K562 (cell line): Measurements from ENCODE around the gene SART1. TPM values are rescaled to one million over a fixed set of nuclear protein-coding genes. Genes with fewer than 3 reads are reported as not detected.

Experiments used
- BRD9 ChIP-seq: fragments of 450-650 bp; IDR thresholded peaks from 2 replicates; pipeline ENCODE4 v1.6.1; 2018; ENCODE audit warnings: low read depth; ENCODE audit not compliant: partially characterized antibody
- EP400 ChIP-seq: fragments of 450-650 bp; IDR thresholded peaks from 2 replicates; pipeline ENCODE4 v1.6.1; 2017; ENCODE audit warnings: antibody characterized with exemption, mild to moderate bottlenecking, moderate library complexity
- FOXJ2 ChIP-seq: fragments of 200-800 bp; sonication (Bioruptor generic); IDR thresholded peaks from 2 replicates; pipeline ENCODE4 v1.6.1; 2016; ENCODE audit warnings: missing genetic modification characterization, missing compliant biosample characterization
- HCFC1 ChIP-seq: IDR thresholded peaks from 2 replicates; pipeline ENCODE4 v1.6.1; 2012; ENCODE audit warnings: low read depth, low read length, improper control_type of control experiment
- HNRNPK ChIP-seq: fragments of 200-400 bp; formaldehyde crosslinking; IDR thresholded peaks from one replicate; pipeline ENCODE4 v1.6.1; 2018; ENCODE audit warnings: mild to moderate bottlenecking, low read depth, low read length; ENCODE audit not compliant: poor library complexity, severe bottlenecking
- L3MBTL2 ChIP-seq: fragments of 450-650 bp; IDR thresholded peaks from 2 replicates; pipeline ENCODE4 v1.6.1; 2016; ENCODE audit warnings: mild to moderate bottlenecking, moderate library complexity
- MEIS2 ChIP-seq: fragments of 450-650 bp; IDR thresholded peaks from 2 replicates; pipeline ENCODE4 v1.6.1; 2014; ENCODE audit warnings: mild to moderate bottlenecking; ENCODE audit not compliant: partially characterized antibody
- MIER1 ChIP-seq: fragments of 450-650 bp; IDR thresholded peaks from 2 replicates; pipeline ENCODE4 v1.6.1; 2016; ENCODE audit warnings: antibody characterized with exemption, mild to moderate bottlenecking, low read depth
- RBBP5 ChIP-seq: fragments of 200-600 bp; sonication (generic); IDR thresholded peaks from 2 replicates; pipeline ENCODE4 v1.6.1; 2012; ENCODE audit warnings: borderline replicate concordance, mild to moderate bottlenecking, low read length, control low read depth, inconsistent platforms; ENCODE audit not compliant: insufficient read depth, poor library complexity, severe bottlenecking
- RCOR1 ChIP-seq, 2 experiments: IDR thresholded peaks; 2 replicates each; pipeline ENCODE4 v1.6.1; 2012; ENCODE audit warnings: low read depth in 2 of 2, low read length in 2 of 2, borderline replicate concordance in 1 of 2, improper control_type of control experiment in 1 of 2
- ZBTB17 ChIP-seq: fragments of 450-650 bp; formaldehyde crosslinking; IDR thresholded peaks from 2 replicates; pipeline ENCODE4 v1.4.0; 2020; ENCODE audit warnings: mild to moderate bottlenecking
- ZFX ChIP-seq: sonication (generic); formaldehyde crosslinking; IDR thresholded peaks from 2 replicates; pipeline ENCODE4 v1.8.0; 2022; ENCODE audit warnings: mild to moderate bottlenecking, missing genetic modification reagents, moderate library complexity
- ZNF3 ChIP-seq: fragments of 250-450 bp; sonication (Bioruptor Pico); IDR thresholded peaks from 2 replicates; pipeline ENCODE4 v1.5.0; 2021; ENCODE audit warnings: mild to moderate bottlenecking, moderate library complexity
- polyA plus RNA-seq, 8 experiments: library from polyadenylated mRNA; depleted of rRNA in 4 of 8; stranded (reverse) in 5 of 8; unstranded in 3 of 8; fragments of >200 nt; fragmentation: Nextera tagmentation in 2 of 8; fragmentation: Illumina TruSeq in 1 of 8; extraction: Ambion mirVana in 2 of 8; extraction: Trizol in 1 of 8; gene quantifications; 2 replicates each; pipeline versions ENCODE4 v1.2.1 to v1.2.3, GENCODE V29; 2011 to 2014; ENCODE audit warnings: inconsistent platforms in 1 of 8, missing spikeins in 1 of 8
- total RNA-seq, 7 experiments: library from RNA; depleted of rRNA in 6 of 7; stranded (reverse); fragments of >200 nt in 6 of 7; fragmentation: Illumina TruSeq in 2 of 7; extraction: Trizol in 2 of 7; gene quantifications; 2 replicates each; pipeline versions ENCODE4 v1.2.1 to v1.2.3, GENCODE V29; 2011 to 2021; ENCODE audit warnings: low replicate concordance in 1 of 7
- TF ChIP-seq, protein P1 (sequence below), 2 experiments: fragments of 150-350 bp in 1 of 2; IDR thresholded peaks; 2 replicates each; pipeline ENCODE4 v1.6.1; 2012 to 2016; ENCODE audit warnings: low read depth in 2 of 2, low read length in 2 of 2, mild to moderate bottlenecking in 1 of 2, moderate library complexity in 1 of 2
- TF ChIP-seq, protein P2 (sequence below): sonication (generic); formaldehyde crosslinking; IDR thresholded peaks from 2 replicates; pipeline ENCODE4 v1.8.0; 2022; ENCODE audit warnings: missing genetic modification reagents, mild to moderate bottlenecking, moderate library complexity, borderline replicate concordance
- TF ChIP-seq, protein P3 (sequence below): fragments of 450-650 bp; formaldehyde crosslinking; IDR thresholded peaks from 2 replicates; pipeline ENCODE4 v1.4.0; 2022; ENCODE audit warnings: mild to moderate bottlenecking, moderate library complexity
- TF ChIP-seq, protein P4 (sequence below): sonication (generic); formaldehyde crosslinking; IDR thresholded peaks from 2 replicates; pipeline ENCODE4 v1.8.1; 2023; ENCODE audit warnings: missing genetic modification reagents, mild to moderate bottlenecking, borderline replicate concordance

The SART1 gene
- total and polyA plus RNA-seq, 9 of the 15 experiments (the other 6 are each of a cell fraction or from before 2014, with no cell fraction given), result 4.8 to 84.1 (median 31.7) TPM

DNA sequence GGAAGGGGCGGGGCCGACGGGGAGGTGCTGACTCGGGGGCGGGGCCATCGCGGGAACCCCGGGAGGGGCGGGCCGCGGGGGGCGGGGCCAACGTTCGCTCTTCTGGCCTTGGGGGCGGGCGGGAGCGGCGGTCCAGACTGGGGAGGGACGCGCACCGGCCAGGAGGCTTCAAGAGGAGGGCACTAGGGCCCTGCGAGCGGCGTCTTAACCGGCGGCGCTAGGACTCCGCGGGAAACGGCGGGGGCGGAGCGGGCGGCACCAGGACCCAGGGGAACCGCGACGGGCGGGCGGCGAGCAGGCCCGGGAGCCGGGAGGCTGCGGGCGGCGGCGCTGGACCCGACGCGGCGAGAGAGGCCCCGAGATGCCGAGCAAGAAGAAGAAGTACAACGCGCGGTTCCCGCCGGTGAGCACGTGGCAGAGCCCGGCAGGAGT, 42.4 kb upstream of the SART1 start, which contains the start of gene DRAP1 (continued):
- TF ChIP-seq, protein P1, sequence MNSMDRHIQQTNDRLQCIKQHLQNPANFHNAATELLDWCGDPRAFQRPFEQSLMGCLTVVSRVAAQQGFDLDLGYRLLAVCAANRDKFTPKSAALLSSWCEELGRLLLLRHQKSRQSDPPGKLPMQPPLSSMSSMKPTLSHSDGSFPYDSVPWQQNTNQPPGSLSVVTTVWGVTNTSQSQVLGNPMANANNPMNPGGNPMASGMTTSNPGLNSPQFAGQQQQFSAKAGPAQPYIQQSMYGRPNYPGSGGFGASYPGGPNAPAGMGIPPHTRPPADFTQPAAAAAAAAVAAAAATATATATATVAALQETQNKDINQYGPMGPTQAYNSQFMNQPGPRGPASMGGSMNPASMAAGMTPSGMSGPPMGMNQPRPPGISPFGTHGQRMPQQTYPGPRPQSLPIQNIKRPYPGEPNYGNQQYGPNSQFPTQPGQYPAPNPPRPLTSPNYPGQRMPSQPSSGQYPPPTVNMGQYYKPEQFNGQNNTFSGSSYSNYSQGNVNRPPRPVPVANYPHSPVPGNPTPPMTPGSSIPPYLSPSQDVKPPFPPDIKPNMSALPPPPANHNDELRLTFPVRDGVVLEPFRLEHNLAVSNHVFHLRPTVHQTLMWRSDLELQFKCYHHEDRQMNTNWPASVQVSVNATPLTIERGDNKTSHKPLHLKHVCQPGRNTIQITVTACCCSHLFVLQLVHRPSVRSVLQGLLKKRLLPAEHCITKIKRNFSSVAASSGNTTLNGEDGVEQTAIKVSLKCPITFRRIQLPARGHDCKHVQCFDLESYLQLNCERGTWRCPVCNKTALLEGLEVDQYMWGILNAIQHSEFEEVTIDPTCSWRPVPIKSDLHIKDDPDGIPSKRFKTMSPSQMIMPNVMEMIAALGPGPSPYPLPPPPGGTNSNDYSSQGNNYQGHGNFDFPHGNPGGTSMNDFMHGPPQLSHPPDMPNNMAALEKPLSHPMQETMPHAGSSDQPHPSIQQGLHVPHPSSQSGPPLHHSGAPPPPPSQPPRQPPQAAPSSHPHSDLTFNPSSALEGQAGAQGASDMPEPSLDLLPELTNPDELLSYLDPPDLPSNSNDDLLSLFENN (IDR thresholded peaks at IDR 0.05; ENCODE audit: low read depth in 2 of 2, low read length in 2 of 2), result peak; percentile 66 to 77; a peak in 2 of 4 replicates
- no peak for TF ChIP-seq MIER1
- TF ChIP-seq FOXJ2 (tag), result peak; percentile 78
- TF ChIP-seq HNRNPK, result peak; percentile 40
- TF ChIP-seq, protein P2, sequence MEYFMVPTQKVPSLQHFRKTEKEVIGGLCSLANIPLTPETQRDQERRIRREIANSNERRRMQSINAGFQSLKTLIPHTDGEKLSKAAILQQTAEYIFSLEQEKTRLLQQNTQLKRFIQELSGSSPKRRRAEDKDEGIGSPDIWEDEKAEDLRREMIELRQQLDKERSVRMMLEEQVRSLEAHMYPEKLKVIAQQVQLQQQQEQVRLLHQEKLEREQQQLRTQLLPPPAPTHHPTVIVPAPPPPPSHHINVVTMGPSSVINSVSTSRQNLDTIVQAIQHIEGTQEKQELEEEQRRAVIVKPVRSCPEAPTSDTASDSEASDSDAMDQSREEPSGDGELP (CRISPR knock-in tag), result peak; percentile 80
- peak; percentile 88 for TF ChIP-seq ZBTB17 (CRISPR knock-in tag)
- TF ChIP-seq ZNF3 (CRISPR knock-in tag), result no peak
- TF ChIP-seq RBBP5, result peak; percentile 76
- peak; percentile 70 for TF ChIP-seq L3MBTL2
- TF ChIP-seq, protein P3, sequence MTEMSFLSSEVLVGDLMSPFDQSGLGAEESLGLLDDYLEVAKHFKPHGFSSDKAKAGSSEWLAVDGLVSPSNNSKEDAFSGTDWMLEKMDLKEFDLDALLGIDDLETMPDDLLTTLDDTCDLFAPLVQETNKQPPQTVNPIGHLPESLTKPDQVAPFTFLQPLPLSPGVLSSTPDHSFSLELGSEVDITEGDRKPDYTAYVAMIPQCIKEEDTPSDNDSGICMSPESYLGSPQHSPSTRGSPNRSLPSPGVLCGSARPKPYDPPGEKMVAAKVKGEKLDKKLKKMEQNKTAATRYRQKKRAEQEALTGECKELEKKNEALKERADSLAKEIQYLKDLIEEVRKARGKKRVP (CRISPR knock-in tag), result 0 out of 2 replicates have a peak, but pooled peaks have one; percentile 44
- TF ChIP-seq HCFC1, result peak; percentile 60; the same call in 1 of the 2 replicates
- TF ChIP-seq ZFX (CRISPR knock-in tag), result peak; percentile 6; the same call in 1 of the 2 replicates
- TF ChIP-seq EP400, result peak; percentile 54; the same call in 1 of the 2 replicates
- TF ChIP-seq MEIS2, result peak; percentile 19
- TF ChIP-seq RCOR1 (IDR thresholded peaks at IDR 0.05; ENCODE audit: borderline replicate concordance in 1 of 2, low read depth in 2 of 2, low read length in 2 of 2), result peak in 1 of 2 experiments; percentile 67; a peak in 2 of 4 replicates
- TF ChIP-seq BRD9, result no peak
- TF ChIP-seq, protein P4, sequence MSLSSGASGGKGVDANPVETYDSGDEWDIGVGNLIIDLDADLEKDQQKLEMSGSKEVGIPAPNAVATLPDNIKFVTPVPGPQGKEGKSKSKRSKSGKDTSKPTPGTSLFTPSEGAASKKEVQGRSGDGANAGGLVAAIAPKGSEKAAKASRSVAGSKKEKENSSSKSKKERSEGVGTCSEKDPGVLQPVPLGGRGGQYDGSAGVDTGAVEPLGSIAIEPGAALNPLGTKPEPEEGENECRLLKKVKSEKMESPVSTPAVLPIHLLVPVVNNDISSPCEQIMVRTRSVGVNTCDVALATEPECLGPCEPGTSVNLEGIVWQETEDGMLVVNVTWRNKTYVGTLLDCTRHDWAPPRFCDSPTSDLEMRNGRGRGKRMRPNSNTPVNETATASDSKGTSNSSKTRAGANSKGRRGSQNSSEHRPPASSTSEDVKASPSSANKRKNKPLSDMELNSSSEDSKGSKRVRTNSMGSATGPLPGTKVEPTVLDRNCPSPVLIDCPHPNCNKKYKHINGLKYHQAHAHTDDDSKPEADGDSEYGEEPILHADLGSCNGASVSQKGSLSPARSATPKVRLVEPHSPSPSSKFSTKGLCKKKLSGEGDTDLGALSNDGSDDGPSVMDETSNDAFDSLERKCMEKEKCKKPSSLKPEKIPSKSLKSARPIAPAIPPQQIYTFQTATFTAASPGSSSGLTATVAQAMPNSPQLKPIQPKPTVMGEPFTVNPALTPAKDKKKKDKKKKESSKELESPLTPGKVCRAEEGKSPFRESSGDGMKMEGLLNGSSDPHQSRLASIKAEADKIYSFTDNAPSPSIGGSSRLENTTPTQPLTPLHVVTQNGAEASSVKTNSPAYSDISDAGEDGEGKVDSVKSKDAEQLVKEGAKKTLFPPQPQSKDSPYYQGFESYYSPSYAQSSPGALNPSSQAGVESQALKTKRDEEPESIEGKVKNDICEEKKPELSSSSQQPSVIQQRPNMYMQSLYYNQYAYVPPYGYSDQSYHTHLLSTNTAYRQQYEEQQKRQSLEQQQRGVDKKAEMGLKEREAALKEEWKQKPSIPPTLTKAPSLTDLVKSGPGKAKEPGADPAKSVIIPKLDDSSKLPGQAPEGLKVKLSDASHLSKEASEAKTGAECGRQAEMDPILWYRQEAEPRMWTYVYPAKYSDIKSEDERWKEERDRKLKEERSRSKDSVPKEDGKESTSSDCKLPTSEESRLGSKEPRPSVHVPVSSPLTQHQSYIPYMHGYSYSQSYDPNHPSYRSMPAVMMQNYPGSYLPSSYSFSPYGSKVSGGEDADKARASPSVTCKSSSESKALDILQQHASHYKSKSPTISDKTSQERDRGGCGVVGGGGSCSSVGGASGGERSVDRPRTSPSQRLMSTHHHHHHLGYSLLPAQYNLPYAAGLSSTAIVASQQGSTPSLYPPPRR (CRISPR knock-in tag), result peak; percentile 96; the same call in 1 of the 2 replicates
